SU-DHL-6 (cell line): ENCODE results near the gene CYTH1.

Source experiments
- CTCF ChIP-seq: fragments of 200-600 bp; sonication (generic); IDR thresholded peaks from one replicate; pipeline ENCODE4 v1.5.1; 2017; ENCODE audit warnings: antibody characterized with exemption, mild to moderate bottlenecking, low read length, moderate library complexity; ENCODE audit not compliant: insufficient read depth, poor library complexity, severe bottlenecking
- EZH2phosphoT487 ChIP-seq: fragments of 200-600 bp; sonication (generic), shearing (Covaris generic); conservative IDR thresholded peaks from 2 replicates; pipeline ENCODE4 v1.6.1; 2018; ENCODE audit warnings: mild to moderate bottlenecking, antibody characterized with exemption, low read length, moderate library complexity, mixed read lengths

- TF ChIP-seq CTCF (no peak), EZH2phosphoT487 (no peak)
These were observed 152.6 kb downstream of the CYTH1 start for GRCh38 chr17:78629436-78629995.
